H9 (cell line): ENCODE data around the gene UFSP1. TPM values are rescaled to one million over a fixed set of nuclear protein-coding genes. Genes with fewer than 3 reads are reported as not detected.

Experiments
- DNase-seq: peaks from one replicate; pipeline ENCODE4 v3.0.0-alpha.2; 2017
- H2AFZ ChIP-seq: one replicate; pipeline ENCODE4 v1.6.1; 2013; ENCODE audit warnings: mild to moderate bottlenecking, low read length, control low read depth, moderate library complexity
- H2AK5ac ChIP-seq: 2 replicates; pipeline ENCODE4 v1.6.1; 2013; ENCODE audit warnings: low read length, control low read depth, mixed read lengths; ENCODE audit not compliant: insufficient read length
- H2BK120ac ChIP-seq: one replicate; pipeline ENCODE4 v1.6.1; 2013; ENCODE audit warnings: low read depth, mild to moderate bottlenecking, low read length, control low read depth, inconsistent platforms; ENCODE audit not compliant: poor library complexity, severe bottlenecking
- H2BK12ac ChIP-seq: 2 replicates; pipeline ENCODE4 v1.6.1; 2013; ENCODE audit warnings: low read length, control low read depth, mixed read lengths, low read depth; ENCODE audit not compliant: insufficient read length
- H2BK15ac ChIP-seq: 2 replicates; pipeline ENCODE4 v1.6.1; 2013; ENCODE audit warnings: low read depth, low read length, control low read depth
- H2BK20ac ChIP-seq: one replicate; pipeline ENCODE4 v1.6.1; 2013; ENCODE audit warnings: low read depth, mild to moderate bottlenecking, low read length, control low read depth, inconsistent platforms; ENCODE audit not compliant: poor library complexity, severe bottlenecking
- H2BK5ac ChIP-seq: 2 replicates; pipeline ENCODE4 v1.6.1; 2013; ENCODE audit warnings: low read length, control low read depth, mixed read lengths; ENCODE audit not compliant: insufficient read length
- H3K14ac ChIP-seq: 2 replicates; pipeline ENCODE4 v1.6.1; 2013; ENCODE audit warnings: low read length, control low read depth; ENCODE audit not compliant: insufficient read depth
- H3K18ac ChIP-seq: 2 replicates; pipeline ENCODE4 v1.6.1; 2013; ENCODE audit warnings: low read depth, mild to moderate bottlenecking, mixed read lengths, low read length, control low read depth; ENCODE audit not compliant: insufficient read length
- H3K23ac ChIP-seq: 2 replicates; pipeline ENCODE4 v1.6.1; 2013; ENCODE audit warnings: low read length, control low read depth, mixed read lengths, low read depth; ENCODE audit not compliant: insufficient read length
- H3K23me2 ChIP-seq: 2 replicates; pipeline ENCODE4 v1.6.1; 2013; ENCODE audit warnings: low read depth, mild to moderate bottlenecking, mixed read lengths, low read length, control low read depth; ENCODE audit not compliant: insufficient read length, poor library complexity, severe bottlenecking
- H3K27ac ChIP-seq: 2 replicates; pipeline ENCODE4 v1.5.1; 2013; ENCODE audit warnings: low read length, control low read depth, mixed read lengths, low read depth; ENCODE audit not compliant: insufficient read length
- H3K27me3 ChIP-seq: 2 replicates; pipeline ENCODE4 v1.6.1; 2013; ENCODE audit warnings: low read length, control low read depth, inconsistent platforms; ENCODE audit not compliant: insufficient read depth
- H3K4ac ChIP-seq: 2 replicates; pipeline ENCODE4 v1.6.1; 2013; ENCODE audit warnings: low read depth, mild to moderate bottlenecking, control low read depth, inconsistent platforms, low read length, moderate library complexity
- H3K4me1 ChIP-seq: 2 replicates; pipeline ENCODE4 v1.6.1; 2013; ENCODE audit warnings: low read length, control low read depth, inconsistent platforms; ENCODE audit not compliant: insufficient read depth
- H3K4me2 ChIP-seq: 2 replicates; pipeline ENCODE4 v1.6.1; 2013; ENCODE audit warnings: low read length, control low read depth, mixed read lengths; ENCODE audit not compliant: insufficient read length, insufficient read depth
- H3K56ac ChIP-seq: 2 replicates; pipeline ENCODE4 v1.6.1; 2013; ENCODE audit warnings: low read depth, mild to moderate bottlenecking, mixed read lengths, low read length, control low read depth; ENCODE audit not compliant: insufficient read length
- H3K79me1 ChIP-seq: 2 replicates; pipeline ENCODE4 v1.6.1; 2013; ENCODE audit warnings: low read depth, mild to moderate bottlenecking, moderate library complexity, low read length, control low read depth, inconsistent platforms; ENCODE audit not compliant: insufficient read depth, poor library complexity, severe bottlenecking
- H3K79me2 ChIP-seq: 2 replicates; pipeline ENCODE4 v1.6.1; 2013; ENCODE audit warnings: low read length, control low read depth, inconsistent platforms; ENCODE audit not compliant: insufficient read depth
- H3K9ac ChIP-seq: 2 replicates; pipeline ENCODE4 v1.6.1; 2013; ENCODE audit warnings: low read length, control low read depth, mixed read lengths; ENCODE audit not compliant: insufficient read length; ENCODE audit errors: extremely low read depth
- H3K9me3 ChIP-seq: one replicate; pipeline ENCODE4 v1.6.1; 2013; ENCODE audit warnings: low read depth, low read length, inconsistent platforms; ENCODE audit not compliant: control insufficient read depth
- H3T11ph ChIP-seq: one replicate; pipeline ENCODE4 v1.6.1; 2013; ENCODE audit warnings: mild to moderate bottlenecking, low read length, control low read depth, inconsistent platforms
- H4K20me1 ChIP-seq: one replicate; pipeline ENCODE4 v1.6.1; 2013; ENCODE audit not compliant: control insufficient read depth, insufficient read length, insufficient read depth
- H4K5ac ChIP-seq: 2 replicates; pipeline ENCODE4 v1.6.1; 2013; ENCODE audit warnings: low read depth, mild to moderate bottlenecking, mixed read lengths, low read length, control low read depth; ENCODE audit not compliant: insufficient read length
- H4K8ac ChIP-seq: replicated peaks from 2 replicates; pipeline ENCODE4 v1.6.1; 2013; ENCODE audit warnings: low read length, control low read depth, mixed read lengths, low read depth; ENCODE audit not compliant: insufficient read length
- H4K91ac ChIP-seq: 2 replicates; pipeline ENCODE4 v1.6.1; 2013; ENCODE audit warnings: low read depth, mild to moderate bottlenecking, moderate library complexity, mixed read lengths, low read length, control low read depth; ENCODE audit not compliant: insufficient read length
- H3K27ac Mint-ChIP-seq, 3 experiments: 2 replicates in 2 of 3; 3 replicates in 1 of 3; pipeline ENCODE4 v1.8.0; 2020 to 2021; ENCODE audit warnings: mixed read lengths in 3 of 3, mild to moderate bottlenecking in 1 of 3, moderate library complexity in 1 of 3
- H3K27me3 Mint-ChIP-seq: 2 replicates; pipeline ENCODE4 v1.8.0; 2021; ENCODE audit warnings: low read depth, mild to moderate bottlenecking, moderate library complexity, mixed read lengths
- H3K36me3 Mint-ChIP-seq, 3 experiments: 2 replicates in 2 of 3; 3 replicates in 1 of 3; pipeline ENCODE4 v1.8.0; 2020 to 2021; ENCODE audit warnings: low read depth in 3 of 3, mixed read lengths in 3 of 3; ENCODE audit not compliant: insufficient read depth in 1 of 3
- H3K4me1 Mint-ChIP-seq, 2 experiments: 2 replicates each; pipeline ENCODE4 v1.8.0; 2020; ENCODE audit warnings: mixed read lengths in 2 of 2
- H3K4me3 Mint-ChIP-seq, 2 experiments: 2 replicates in 1 of 2; 3 replicates in 1 of 2; pipeline ENCODE4 v1.8.0; 2020 to 2021; ENCODE audit warnings: mild to moderate bottlenecking in 2 of 2, mixed read lengths in 2 of 2, moderate library complexity in 1 of 2
- H3K9me3 Mint-ChIP-seq, 2 experiments: 2 replicates in 1 of 2; 3 replicates in 1 of 2; pipeline ENCODE4 v1.8.0; 2020; ENCODE audit warnings: mild to moderate bottlenecking in 2 of 2, mixed read lengths in 2 of 2, moderate library complexity in 1 of 2
- WGBS: extraction: QIAGEN DNeasy Blood & Tissue Kit; methylation state at CpG from one replicate; pipeline ENCODE4 v1.1.7; 2013; ENCODE audit warnings: missing lambda C conversion rate, low lambda C conversion rate, mixed read lengths; ENCODE audit not compliant: insufficient read length; ENCODE audit errors: extremely low coverage; 5-methylcytosine and 5-hydroxymethylcytosine counted together
- total RNA-seq: library from RNA; stranded (reverse); gene quantifications from 2 replicates; pipeline ENCODE4 v1.2.1, GENCODE V29; 2021
- TF ChIP-seq, protein P1 (sequence below): fragments of 200-600 bp; sonication (generic); conservative IDR thresholded peaks from 3 replicates; pipeline ENCODE4 v1.8.0; 2021; ENCODE audit warnings: antibody characterized with exemption, mild to moderate bottlenecking

UFSP1 gene
- total RNA-seq, 1 experiment from 2014 or later, result 4.3 TPM

DNA sequence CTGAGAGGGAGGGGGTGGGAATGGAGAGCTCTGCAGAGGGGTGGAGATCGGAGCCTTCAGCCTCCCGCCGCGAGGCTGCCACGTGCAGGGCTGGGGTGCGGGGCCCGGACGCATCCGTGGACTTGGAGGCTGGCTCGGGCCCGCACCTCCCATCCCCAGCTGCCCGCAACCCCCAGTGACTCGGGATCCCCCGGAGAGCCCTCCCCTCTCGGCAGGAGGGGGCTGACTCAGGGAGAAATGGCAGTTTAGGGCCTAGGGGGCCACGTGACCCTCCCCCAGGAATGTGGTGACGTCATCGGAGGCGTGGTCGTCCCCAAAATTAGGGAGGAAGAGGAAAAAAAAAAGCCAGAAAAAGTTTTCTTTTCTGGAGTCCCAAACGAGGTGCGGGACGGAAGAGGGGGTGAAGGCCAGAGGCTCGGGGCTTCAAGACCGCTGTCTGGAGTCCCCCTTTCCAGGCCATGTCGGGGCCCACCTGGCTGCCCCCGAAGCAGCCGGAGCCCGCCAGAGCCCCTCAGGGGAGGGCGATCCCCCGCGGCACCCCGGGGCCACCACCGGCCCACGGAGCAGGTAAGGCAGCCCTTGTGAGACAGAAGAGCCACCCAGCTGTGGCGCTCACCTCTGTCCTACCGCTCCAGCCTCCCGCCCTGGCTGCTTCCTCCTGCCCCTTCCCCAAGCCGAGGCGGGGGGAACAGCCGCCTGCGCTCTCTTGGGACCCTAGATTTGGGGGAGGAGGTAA lies 22.3 kb downstream of the UFSP1 start, which contains the start of gene TRIP6:
TRIP6 (plus strand) TSS at position 348 of the 736 bp plus-strand sequence; CDS start at position 459, 111 bp downstream.
- H4K8ac ChIP-seq, result no peak within 1 kb of the TSS
- H3K4me2 ChIP-seq, result peak within 1 kb of the TSS; percentile 77
- no peak within 1 kb of the TSS for H4K5ac ChIP-seq
- Mint-ChIP-seq H3K27me3 (no peaks in the 10 kb centered on the region), H3K4me1 (peaks cover 12 to 15% of the 10 kb centered on the region in 2 experiments), H3K4me3 (peak within 1 kb of the TSS; percentile 92 to 97), H3K27ac (peak within 1 kb of the TSS; percentile 98 to 99 (median 98); a peak in 6 of 7 replicates), H3K36me3 (peaks cover 25 to 53% (median 40%) of the 10 kb centered on the region in 3 experiments), H3K9me3 (no peaks in the 10 kb centered on the region)
- peaks cover 3% of the 10 kb centered on the region for H3K79me1 ChIP-seq
- peak within 1 kb of the TSS; percentile 83 for H3K9ac ChIP-seq
- peak within 1 kb of the TSS; percentile 46 for H2BK12ac ChIP-seq
- peak within 1 kb of the TSS; percentile 73 for H3K18ac ChIP-seq
- H3K23ac ChIP-seq, result no peak within 1 kb of the TSS
- H2AFZ ChIP-seq, result no peak within 1 kb of the TSS
- H4K91ac ChIP-seq, result no peak within 1 kb of the TSS
- DNase-seq, result peak; percentile 86
- H2BK5ac ChIP-seq, result peak within 1 kb of the TSS; percentile 15
- peak within 1 kb of the TSS; percentile 84 for H3K14ac ChIP-seq
- no peak within 1 kb of the TSS for H3K27ac ChIP-seq
- H4K20me1 ChIP-seq, result no peaks in the 10 kb centered on the region
- no CpG with 5 or more reads among the region's 42 CpGs for WGBS
- peaks cover 10% of the 10 kb centered on the region for H3K23me2 ChIP-seq
- no peaks in the 10 kb centered on the region for H3K27me3 ChIP-seq
- no peak within 1 kb of the TSS for H2BK20ac ChIP-seq
- no peak within 1 kb of the TSS for H2BK15ac ChIP-seq
- peaks cover 3% of the 10 kb centered on the region; the same call in 1 of the 2 replicates for H3K79me2 ChIP-seq
- H3T11ph ChIP-seq, result no peak within 1 kb of the TSS
- peak within 1 kb of the TSS; percentile 28 for H2BK120ac ChIP-seq
- no peaks in the 10 kb centered on the region; the same call in 1 of the 2 replicates for H3K4me1 ChIP-seq
- H3K9me3 ChIP-seq, result no peaks in the 10 kb centered on the region
- TF ChIP-seq, protein P1, sequence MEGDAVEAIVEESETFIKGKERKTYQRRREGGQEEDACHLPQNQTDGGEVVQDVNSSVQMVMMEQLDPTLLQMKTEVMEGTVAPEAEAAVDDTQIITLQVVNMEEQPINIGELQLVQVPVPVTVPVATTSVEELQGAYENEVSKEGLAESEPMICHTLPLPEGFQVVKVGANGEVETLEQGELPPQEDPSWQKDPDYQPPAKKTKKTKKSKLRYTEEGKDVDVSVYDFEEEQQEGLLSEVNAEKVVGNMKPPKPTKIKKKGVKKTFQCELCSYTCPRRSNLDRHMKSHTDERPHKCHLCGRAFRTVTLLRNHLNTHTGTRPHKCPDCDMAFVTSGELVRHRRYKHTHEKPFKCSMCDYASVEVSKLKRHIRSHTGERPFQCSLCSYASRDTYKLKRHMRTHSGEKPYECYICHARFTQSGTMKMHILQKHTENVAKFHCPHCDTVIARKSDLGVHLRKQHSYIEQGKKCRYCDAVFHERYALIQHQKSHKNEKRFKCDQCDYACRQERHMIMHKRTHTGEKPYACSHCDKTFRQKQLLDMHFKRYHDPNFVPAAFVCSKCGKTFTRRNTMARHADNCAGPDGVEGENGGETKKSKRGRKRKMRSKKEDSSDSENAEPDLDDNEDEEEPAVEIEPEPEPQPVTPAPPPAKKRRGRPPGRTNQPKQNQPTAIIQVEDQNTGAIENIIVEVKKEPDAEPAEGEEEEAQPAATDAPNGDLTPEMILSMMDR, result no peak
- no peak within 1 kb of the TSS for H3K56ac ChIP-seq
- H2AK5ac ChIP-seq, result no peak within 1 kb of the TSS
- H3K4ac ChIP-seq, result no peak within 1 kb of the TSS; the same call in 1 of the 2 replicates
